Ishikawa (cell line): ENCODE measurements around the gene GLUL.

Source experiments
- CEBPB ChIP-seq: IDR thresholded peaks from 2 replicates; pipeline ENCODE4 v1.6.1; 2012
- CREB1 ChIP-seq: IDR thresholded peaks from 2 replicates; pipeline ENCODE4 v1.6.1; 2012; ENCODE audit warnings: low read depth
- EGR1 ChIP-seq: IDR thresholded peaks from 2 replicates; pipeline ENCODE4 v1.6.1; 2012
- EP300 ChIP-seq: IDR thresholded peaks from 2 replicates; pipeline ENCODE4 v1.6.1; 2012; ENCODE audit warnings: borderline replicate concordance
- FOXM1 ChIP-seq: IDR thresholded peaks from 2 replicates; pipeline ENCODE4 v1.6.1; 2012; ENCODE audit warnings: low read depth, borderline replicate concordance
- MAX ChIP-seq: IDR thresholded peaks from 2 replicates; pipeline ENCODE4 v1.6.1; 2012
- NFIC ChIP-seq: IDR thresholded peaks from 2 replicates; pipeline ENCODE4 v1.6.1; 2012
- RAD21 ChIP-seq: IDR thresholded peaks from 2 replicates; pipeline ENCODE4 v1.6.1; 2012; ENCODE audit warnings: low read depth
- TAF1 ChIP-seq: IDR thresholded peaks from 2 replicates; pipeline ENCODE4 v1.6.1; 2012; ENCODE audit warnings: low read depth, mild to moderate bottlenecking
- TCF12 ChIP-seq: IDR thresholded peaks from 2 replicates; pipeline ENCODE4 v1.6.1; 2012; ENCODE audit warnings: low read depth
- TEAD4 ChIP-seq: IDR thresholded peaks from 2 replicates; pipeline ENCODE4 v1.6.1; 2012
- USF1 ChIP-seq: IDR thresholded peaks from 2 replicates; pipeline ENCODE4 v1.6.1; 2012
- YY1 ChIP-seq: IDR thresholded peaks from 2 replicates; pipeline ENCODE4 v1.6.1; 2012; ENCODE audit warnings: low read depth
- ZBTB7A ChIP-seq: IDR thresholded peaks from 2 replicates; pipeline ENCODE4 v1.6.1; 2012; ENCODE audit warnings: low read depth
- TF ChIP-seq, protein P1 (sequence below): IDR thresholded peaks from 2 replicates; pipeline ENCODE4 v1.6.1; 2012; ENCODE audit warnings: low read depth, mild to moderate bottlenecking

GLUL gene

DNA sequence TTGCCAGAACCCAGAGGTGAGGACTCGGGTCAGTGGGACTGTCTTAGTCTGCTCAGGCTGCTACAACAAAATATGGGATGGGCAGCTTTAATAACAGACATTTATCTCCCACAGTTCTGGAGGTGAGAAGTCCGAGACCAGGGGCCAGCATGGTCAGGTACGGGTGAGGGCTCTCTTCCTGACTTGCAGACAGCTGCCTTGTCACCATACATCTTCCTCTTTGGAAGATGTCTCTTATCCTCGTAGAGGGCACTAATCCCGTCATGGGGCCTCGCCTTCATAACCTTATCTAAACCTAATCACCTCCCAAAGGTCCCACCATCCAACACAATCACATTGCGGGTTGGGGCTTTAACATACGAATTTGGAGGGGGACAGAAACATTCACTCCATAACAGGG is 51.9 kb downstream of the GLUL start:
- no peak for TF ChIP-seq CREB1
- TF ChIP-seq RAD21 = no peak

GRCh38 chr1:182338806-182339370 is 52.7 kb downstream of the GLUL start:
- TF ChIP-seq, protein P1, sequence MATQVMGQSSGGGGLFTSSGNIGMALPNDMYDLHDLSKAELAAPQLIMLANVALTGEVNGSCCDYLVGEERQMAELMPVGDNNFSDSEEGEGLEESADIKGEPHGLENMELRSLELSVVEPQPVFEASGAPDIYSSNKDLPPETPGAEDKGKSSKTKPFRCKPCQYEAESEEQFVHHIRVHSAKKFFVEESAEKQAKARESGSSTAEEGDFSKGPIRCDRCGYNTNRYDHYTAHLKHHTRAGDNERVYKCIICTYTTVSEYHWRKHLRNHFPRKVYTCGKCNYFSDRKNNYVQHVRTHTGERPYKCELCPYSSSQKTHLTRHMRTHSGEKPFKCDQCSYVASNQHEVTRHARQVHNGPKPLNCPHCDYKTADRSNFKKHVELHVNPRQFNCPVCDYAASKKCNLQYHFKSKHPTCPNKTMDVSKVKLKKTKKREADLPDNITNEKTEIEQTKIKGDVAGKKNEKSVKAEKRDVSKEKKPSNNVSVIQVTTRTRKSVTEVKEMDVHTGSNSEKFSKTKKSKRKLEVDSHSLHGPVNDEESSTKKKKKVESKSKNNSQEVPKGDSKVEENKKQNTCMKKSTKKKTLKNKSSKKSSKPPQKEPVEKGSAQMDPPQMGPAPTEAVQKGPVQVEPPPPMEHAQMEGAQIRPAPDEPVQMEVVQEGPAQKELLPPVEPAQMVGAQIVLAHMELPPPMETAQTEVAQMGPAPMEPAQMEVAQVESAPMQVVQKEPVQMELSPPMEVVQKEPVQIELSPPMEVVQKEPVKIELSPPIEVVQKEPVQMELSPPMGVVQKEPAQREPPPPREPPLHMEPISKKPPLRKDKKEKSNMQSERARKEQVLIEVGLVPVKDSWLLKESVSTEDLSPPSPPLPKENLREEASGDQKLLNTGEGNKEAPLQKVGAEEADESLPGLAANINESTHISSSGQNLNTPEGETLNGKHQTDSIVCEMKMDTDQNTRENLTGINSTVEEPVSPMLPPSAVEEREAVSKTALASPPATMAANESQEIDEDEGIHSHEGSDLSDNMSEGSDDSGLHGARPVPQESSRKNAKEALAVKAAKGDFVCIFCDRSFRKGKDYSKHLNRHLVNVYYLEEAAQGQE = no peak
- TF ChIP-seq EGR1 (no peak), EP300 (no peak), CEBPB (no peak), NFIC (no peak), TCF12 (no peak), MAX (no peak), FOXM1 (no peak), YY1 (no peak), TAF1 (no peak), USF1 (no peak), CREB1 (no peak)

GRCh38 chr1:182337736-182338571 is 53.6 kb downstream of the GLUL start:
- TF ChIP-seq YY1 (no peak), USF1 (no peak), EP300 (no peak), CREB1 (no peak), TAF1 (no peak), CEBPB (no peak), TEAD4 (no peak), ZBTB7A (no peak), NFIC (no peak), EGR1 (no peak), TCF12 (no peak), FOXM1 (no peak), MAX (no peak), RAD21 (no peak)
- TF ChIP-seq, protein P1 = no peak

DNA sequence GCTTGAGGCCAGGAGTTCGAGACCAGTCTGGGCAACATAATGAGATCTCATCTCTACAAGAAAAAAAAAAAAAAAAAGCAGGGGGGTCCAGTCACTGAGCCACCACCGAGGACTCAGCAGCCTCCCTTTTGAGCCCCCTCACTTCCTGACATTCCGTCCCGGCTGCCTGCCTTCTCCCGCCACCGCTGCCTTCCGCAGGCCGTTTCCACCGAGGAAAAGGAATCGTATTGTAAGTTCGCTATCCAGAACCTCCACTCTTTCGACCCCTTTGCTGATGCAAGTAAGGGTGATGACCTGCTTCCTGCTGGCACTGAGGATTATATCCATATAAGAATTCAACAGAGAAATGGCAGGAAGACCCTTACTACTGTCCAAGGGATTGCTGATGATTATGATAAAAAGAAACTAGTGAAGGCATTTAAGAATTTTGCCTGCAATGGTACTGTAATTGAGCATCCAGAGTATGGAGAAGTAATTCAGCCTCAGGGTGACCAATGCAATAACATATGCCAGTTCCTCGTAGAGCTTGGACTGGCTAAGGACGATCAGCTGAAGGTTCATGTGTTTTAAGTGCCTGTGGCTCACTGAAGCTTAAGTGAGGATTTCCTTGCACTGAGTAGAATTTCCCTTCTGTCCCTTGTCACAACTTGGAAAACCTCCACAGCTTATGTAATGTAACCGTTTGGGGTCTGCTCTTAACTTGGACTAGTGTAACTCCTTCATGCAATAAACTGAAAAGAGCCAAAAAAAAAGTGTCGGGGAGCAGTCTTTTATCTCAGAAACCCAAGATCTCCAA is 55.6 kb downstream of the GLUL start:
- TF ChIP-seq, protein P1 = no peak
- TF ChIP-seq TEAD4 = no peak
- no peak for TF ChIP-seq NFIC
